ENCODE data around the gene PXN.

Gene PXN

GRCh38 chr12:120170631-120171030 is 94.9 kb downstream of the PXN start:
- no peak for DNase-seq

- DNase-seq = no peak
Observed at GRCh38 chr12:120169946-120170345, 95.6 kb downstream of the PXN start.

GRCh38 chr12:120168337-120168736 is 97.2 kb downstream of the PXN start:
- no peak for DNase-seq

GRCh38 chr12:120167529-120168095 is 97.9 kb downstream of the PXN start:
- DNase-seq = no peak

- peak in 1 of 14 donors; percentile 83 for DNase-seq
Observed at GRCh38 chr12:120164293-120164692, 101.2 kb downstream of the PXN start.

GRCh38 chr12:120162763-120163162 is 102.8 kb downstream of the PXN start:
- DNase-seq = no peak

GRCh38 chr12:120161852-120162251 is 103.7 kb downstream of the PXN start:
- DNase-seq = no peak
